Gastrocnemius medialis (tissue), 4 donors: ENCODE measurements around the gene RPRD1B. TPM values are rescaled to one million over a fixed set of nuclear protein-coding genes. Genes with fewer than 3 reads are reported as not detected.

Source experiments
- ATAC-seq, 2 donors: fragments of 150-250 bp; one replicate each; pipeline ENCODE4 v1.9.1; 2016
- DNase-seq, 2 donors: peaks; one replicate each; pipeline ENCODE4 v3.0.0-alpha.2; 2019
- H3K27ac ChIP-seq, 4 donors: fragments of 200-600 bp; sonication (generic); 1 replicate in 1 of 4; 2 replicates in 3 of 4; pipeline ENCODE4 v1.5.1; 2016 to 2018; ENCODE audit warnings: mild to moderate bottlenecking in 2 of 4, moderate library complexity in 1 of 4
- H3K27me3 ChIP-seq, 3 donors: fragments of 200-600 bp; sonication (generic) in 2 of 3; 1 replicate in 1 of 3; 2 replicates in 2 of 3; pipeline versions ENCODE4 v1.5.1 to v1.6.0; 2016 to 2019; ENCODE audit warnings: mild to moderate bottlenecking in 1 of 3, moderate library complexity in 1 of 3
- H3K36me3 ChIP-seq, 2 donors: fragments of 200-600 bp; sonication (generic) in 1 of 2; one replicate each; pipeline ENCODE4 v1.5.1; 2017 to 2018
- H3K4me1 ChIP-seq, 2 donors: fragments of 200-600 bp; sonication (generic) in 1 of 2; one replicate each; pipeline ENCODE4 v1.5.1; 2016 to 2017; ENCODE audit warnings: mild to moderate bottlenecking in 2 of 2
- H3K4me3 ChIP-seq, 4 donors: fragments of 200-600 bp; sonication (generic) in 3 of 4; 1 replicate in 1 of 4; 2 replicates in 3 of 4; pipeline ENCODE4 v1.5.1; 2016 to 2019; ENCODE audit warnings: mild to moderate bottlenecking in 2 of 4
- H3K9me3 ChIP-seq, 3 donors: fragments of 200-600 bp; sonication (generic) in 2 of 3; 1 replicate in 1 of 3; 2 replicates in 2 of 3; pipeline ENCODE4 v1.5.1; 2016 to 2019
- POLR2A ChIP-seq, 2 donors: fragments of 450-650 bp; IDR thresholded peaks; one replicate each; pipeline ENCODE4 v1.6.1; 2017; ENCODE audit warnings: antibody characterized with exemption in 2 of 2, mild to moderate bottlenecking in 2 of 2, moderate library complexity in 2 of 2
- in situ Hi-C, 4 donors: fragments of 200-750 bp; cut with MboI; loops; one replicate each; pipeline versions ENCODE4 v1.15.0 to v1.8.0; 2017; ENCODE audit warnings: low sequenced_read_pairs in 4 of 4
- intact Hi-C: fragments of 100-400 bp; cut with DNase I; formaldehyde crosslinking; loops from one replicate; pipeline ENCODE4 v1.15.1; 2023; ENCODE audit warnings: low total_unique reads
- total RNA-seq, 4 donors: library from RNA; depleted of rRNA; stranded (reverse); fragments of >200 nt; gene quantifications; one replicate each; pipeline versions ENCODE4 v1.1.0 to v1.2.3, GENCODE V29; 2016
- TF ChIP-seq, protein P1 (sequence below), 5 experiments: fragments of 450-650 bp in 3 of 5; fragments of 200-600 bp in 2 of 5; sonication (generic) in 2 of 5; IDR thresholded peaks in 4 of 5; conservative IDR thresholded peaks in 1 of 5; 1 replicate in 4 of 5; 2 replicates in 1 of 5; pipeline ENCODE4 v1.5.1; 2016 to 2019; ENCODE audit warnings: antibody characterized with exemption in 5 of 5, mild to moderate bottlenecking in 3 of 5, moderate library complexity in 3 of 5

The RPRD1B gene
- total RNA-seq, 4 donors from 2014 or later = 25.2 to 61.0 (median 40.6) TPM

DNA sequence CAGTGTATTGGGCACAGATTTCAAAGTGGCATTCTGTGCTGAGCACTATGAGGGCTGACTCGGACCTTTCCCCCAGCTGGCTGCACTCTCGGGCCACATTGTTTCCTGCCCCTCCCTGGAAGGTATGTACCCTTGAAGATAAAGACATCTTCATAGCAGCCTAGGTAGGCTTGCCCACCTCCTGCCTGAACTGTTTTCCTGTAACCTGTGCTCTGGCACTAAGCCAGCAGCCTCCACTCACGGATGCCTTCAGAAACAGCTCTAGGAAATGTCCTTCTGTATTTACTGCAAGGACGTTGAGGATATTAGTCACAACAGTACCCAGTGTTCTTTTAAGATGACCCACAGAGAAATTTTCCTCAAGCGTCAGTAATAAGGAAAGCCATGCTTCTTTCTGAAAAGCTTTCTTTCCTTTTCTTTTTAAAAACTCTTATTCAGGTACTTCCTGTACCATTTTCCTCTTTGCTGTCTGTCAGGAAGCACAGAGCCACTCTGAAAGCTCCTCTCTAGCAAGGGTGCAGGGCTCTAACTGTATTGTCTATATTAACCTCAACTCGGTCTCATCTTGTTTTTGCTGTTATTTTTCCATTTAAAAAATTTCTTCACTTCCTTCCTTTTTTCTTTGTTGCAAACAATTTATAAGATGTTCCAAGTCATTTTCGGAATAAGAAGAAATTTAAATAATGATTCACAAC, 43.8 kb upstream of the RPRD1B start:
- Histone ChIP-seq H3K9me3 (no peaks in the 10 kb centered on the region), H3K4me3 (no peak overlapping the region), H3K27ac (peak overlapping the region; percentile 84 to 93 (median 90)), H3K4me1 (peaks cover 90 to 94% of the 10 kb centered on the region in 2 donors), H3K27me3 (no peaks in the 10 kb centered on the region), H3K36me3 (no peaks in the 10 kb centered on the region)
- TF ChIP-seq POLR2A (IDR thresholded peaks at IDR 0.05) = no peak
- TF ChIP-seq, protein P1, sequence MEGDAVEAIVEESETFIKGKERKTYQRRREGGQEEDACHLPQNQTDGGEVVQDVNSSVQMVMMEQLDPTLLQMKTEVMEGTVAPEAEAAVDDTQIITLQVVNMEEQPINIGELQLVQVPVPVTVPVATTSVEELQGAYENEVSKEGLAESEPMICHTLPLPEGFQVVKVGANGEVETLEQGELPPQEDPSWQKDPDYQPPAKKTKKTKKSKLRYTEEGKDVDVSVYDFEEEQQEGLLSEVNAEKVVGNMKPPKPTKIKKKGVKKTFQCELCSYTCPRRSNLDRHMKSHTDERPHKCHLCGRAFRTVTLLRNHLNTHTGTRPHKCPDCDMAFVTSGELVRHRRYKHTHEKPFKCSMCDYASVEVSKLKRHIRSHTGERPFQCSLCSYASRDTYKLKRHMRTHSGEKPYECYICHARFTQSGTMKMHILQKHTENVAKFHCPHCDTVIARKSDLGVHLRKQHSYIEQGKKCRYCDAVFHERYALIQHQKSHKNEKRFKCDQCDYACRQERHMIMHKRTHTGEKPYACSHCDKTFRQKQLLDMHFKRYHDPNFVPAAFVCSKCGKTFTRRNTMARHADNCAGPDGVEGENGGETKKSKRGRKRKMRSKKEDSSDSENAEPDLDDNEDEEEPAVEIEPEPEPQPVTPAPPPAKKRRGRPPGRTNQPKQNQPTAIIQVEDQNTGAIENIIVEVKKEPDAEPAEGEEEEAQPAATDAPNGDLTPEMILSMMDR (IDR thresholded peaks at IDR 0.05 in 4 of 5, conservative IDR thresholded peaks at IDR 0.05 in 1 of 5) = no peak
- DNase-seq (peak; percentile 39 to 59), ATAC-seq (no peak)
- intact Hi-C loops (loop anchor here (2.0 to 5.0 kb wide), 6 partner anchors 43 to 462 kb away; partner anchors contain the start of genes BLCAP, RPRD1B and TTI1), in situ Hi-C loops (loop anchor here in 3 of 4 donors (5.0 to 25.0 kb wide), 5 partner anchors 202 to 802 kb away; partner anchors contain the start of genes MROH8 (in 1 of the 3) and RPN2 (in 1 of the 3))

DNA sequence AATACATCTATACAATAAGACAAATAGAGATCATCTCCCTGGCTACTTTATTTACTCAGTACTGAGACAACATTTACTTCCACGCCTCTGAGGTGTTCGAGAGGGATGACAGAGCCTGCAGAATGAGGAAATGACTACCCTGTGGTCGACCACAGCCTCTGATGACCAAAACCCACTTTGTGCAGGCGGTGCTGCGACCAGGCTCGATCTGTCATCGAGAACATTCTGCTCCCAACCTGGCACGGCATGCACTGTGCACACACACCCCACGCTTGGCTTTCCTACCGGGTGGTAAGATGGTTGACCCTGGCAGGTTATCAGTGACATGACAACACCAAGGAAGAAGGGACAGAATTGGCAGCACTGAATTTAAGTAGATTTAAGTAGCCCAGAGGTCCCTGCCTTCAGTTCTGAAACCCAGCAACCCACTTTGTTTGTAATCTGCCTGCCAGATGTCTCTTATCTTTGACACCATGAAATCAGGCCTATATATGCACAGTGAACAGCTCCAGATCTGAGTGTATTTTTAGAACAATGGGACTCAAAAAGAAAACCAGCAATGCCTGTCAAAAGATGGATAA, 42.9 kb upstream of the RPRD1B start:
- DNase-seq (peak; percentile 75 to 79), ATAC-seq (peak in 1 of 2 donors; percentile 2)
- in situ Hi-C loops (loop anchor here in 3 of 4 donors (5.0 to 25.0 kb wide), 5 partner anchors 203 to 803 kb away; partner anchors contain the start of genes MROH8 (in 1 of the 3) and RPN2 (in 1 of the 3)), intact Hi-C loops (loop anchor here (5.0 kb wide), 2 partner anchors 122 to 428 kb away; no protein-coding TSS in a partner anchor)
- Histone ChIP-seq H3K27me3 (no peaks in the 10 kb centered on the region), H3K36me3 (peaks cover 0 to 6% of the 10 kb centered on the region in 2 donors), H3K4me3 (no peak overlapping the region), H3K9me3 (no peaks in the 10 kb centered on the region), H3K27ac (peak overlapping the region; percentile 84 to 93 (median 90)), H3K4me1 (peaks cover 91 to 94% of the 10 kb centered on the region in 2 donors)
- TF ChIP-seq POLR2A (IDR thresholded peaks at IDR 0.05) = peak in 1 of 2 donors; percentile 29
- TF ChIP-seq, protein P1 (IDR thresholded peaks at IDR 0.05 in 4 of 5, conservative IDR thresholded peaks at IDR 0.05 in 1 of 5) = no peak

DNA sequence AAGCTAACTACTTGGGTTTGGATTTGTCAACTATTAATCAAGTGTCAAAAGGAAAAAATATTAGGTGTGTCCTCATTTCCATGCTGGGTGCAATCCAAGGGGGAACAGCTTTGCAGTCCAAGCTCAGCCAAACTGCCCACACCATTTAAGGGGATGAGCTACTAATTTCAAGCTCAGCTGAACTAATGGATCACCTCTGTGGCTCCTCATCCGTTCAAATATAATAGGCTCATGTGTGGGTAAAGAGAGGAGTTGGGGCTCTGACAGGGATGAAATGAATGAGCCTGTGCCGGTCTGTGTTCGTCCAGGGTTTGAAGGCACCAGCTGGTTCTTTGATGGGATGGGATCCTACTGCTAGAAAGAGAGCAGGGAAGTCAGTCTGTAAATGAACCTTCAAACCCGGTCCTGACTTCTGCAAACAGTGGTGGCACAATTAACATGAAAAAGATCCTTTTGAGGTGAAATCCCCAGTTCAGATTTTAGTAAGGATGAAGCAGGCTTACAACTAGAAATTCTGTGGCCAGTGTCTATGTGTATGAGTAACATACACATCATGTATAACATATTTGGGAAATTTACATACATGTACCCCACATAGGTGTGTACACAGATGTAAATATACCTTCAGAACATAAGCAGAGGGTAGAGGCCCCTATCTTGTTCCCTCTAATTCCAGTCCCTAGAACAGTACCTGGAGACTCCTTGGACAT, 42.2 kb upstream of the RPRD1B start:
- intact Hi-C loops = loop anchor here (5.0 kb wide), 2 partner anchors 121 to 429 kb away; no protein-coding TSS in a partner anchor
- no peak overlapping the region for H3K4me3 ChIP-seq
- no peak for TF ChIP-seq POLR2A (IDR thresholded peaks at IDR 0.05)
- TF ChIP-seq, protein P1 (IDR thresholded peaks at IDR 0.05 in 4 of 5, conservative IDR thresholded peaks at IDR 0.05 in 1 of 5) = no peak
- in situ Hi-C loops = loop anchor here in 3 of 4 donors (5.0 to 25.0 kb wide), 5 partner anchors 204 to 804 kb away; partner anchors contain the start of genes MROH8 (in 1 of the 3) and RPN2 (in 1 of the 3)
- DNase-seq (no peak), ATAC-seq (no peak)
- peaks cover 90 to 94% of the 10 kb centered on the region in 2 donors for H3K4me1 ChIP-seq
- no peaks in the 10 kb centered on the region for H3K27me3 ChIP-seq
- peak overlapping the region; percentile 84 to 93 (median 90) for H3K27ac ChIP-seq
- H3K9me3 ChIP-seq = no peaks in the 10 kb centered on the region
- peaks cover 0 to 12% of the 10 kb centered on the region in 2 donors for H3K36me3 ChIP-seq

DNA sequence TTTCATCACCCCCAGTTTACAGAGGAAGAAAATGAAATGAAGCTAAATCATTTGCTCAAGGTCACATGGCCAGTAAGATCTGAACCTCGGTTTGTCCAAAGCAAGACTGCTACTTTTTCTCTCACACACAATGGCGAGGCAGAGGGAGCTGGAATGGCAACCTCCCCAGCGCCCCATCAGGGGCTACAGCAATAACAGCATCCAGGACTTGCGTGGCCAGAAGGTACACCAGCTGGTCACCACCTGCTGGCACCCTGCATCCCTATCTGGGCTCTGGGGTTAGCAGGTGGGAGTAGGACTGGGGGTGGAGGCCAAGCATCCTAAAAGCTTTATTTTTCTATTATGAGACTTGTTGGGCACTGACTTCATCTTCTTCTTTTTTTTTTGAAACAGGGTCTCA, 41.6 kb upstream of the RPRD1B start:
- Histone ChIP-seq H3K4me3 (no peak overlapping the region), H3K27me3 (no peaks in the 10 kb centered on the region), H3K9me3 (no peaks in the 10 kb centered on the region), H3K36me3 (peaks cover 0 to 18% of the 10 kb centered on the region in 2 donors), H3K4me1 (peaks cover 90 to 94% of the 10 kb centered on the region in 2 donors), H3K27ac (peak overlapping the region; percentile 84 to 93 (median 90))
- DNase-seq = no peak
- intact Hi-C loops (loop anchor here (2.0 to 5.0 kb wide), 3 partner anchors 120 to 430 kb away; no protein-coding TSS in a partner anchor), in situ Hi-C loops (loop anchor here in 3 of 4 donors (5.0 to 25.0 kb wide), 5 partner anchors 205 to 805 kb away; partner anchors contain the start of genes MROH8 (in 1 of the 3) and RPN2 (in 1 of the 3))
- no peak for ATAC-seq
- TF ChIP-seq, protein P1 (IDR thresholded peaks at IDR 0.05 in 4 of 5, conservative IDR thresholded peaks at IDR 0.05 in 1 of 5) = no peak
- no peak for TF ChIP-seq POLR2A (IDR thresholded peaks at IDR 0.05)
